PC-3 (cell line): ENCODE results near the gene GDF15. TPM values are rescaled to one million over a fixed set of nuclear protein-coding genes. Genes with fewer than 3 reads are reported as not detected.

Source experiments
- ATAC-seq: fragments of 200-7000 bp; cut with Tn5 transposase; 2 replicates; pipeline ENCODE4 v1.9.1; 2020; ENCODE audit warnings: mild to moderate bottlenecking, moderate library complexity
- BruUV-seq: library from RNA; stranded (reverse); fragments of 400-500 nt; replicated peaks from 2 replicates; lab custom pipeline; 2021; lab: Mats Ljungman, UMichigan
- CTCF ChIA-PET: fragments of 300-600 bp; sonication (Branson Sonifier 250); formaldehyde crosslinking; loops from one replicate; lab custom pipeline; 2022; ENCODE audit warnings: antibody characterized with exemption; lab: Charles Lee
- POLR2A ChIA-PET: fragments of 300-600 bp; sonication (Branson Sonifier 250); formaldehyde crosslinking; loops from one replicate; lab custom pipeline; 2022; ENCODE audit warnings: antibody characterized with exemption; ENCODE audit not compliant: unreplicated experiment; lab: Charles Lee
- DNase-seq: peaks from one replicate; pipeline ENCODE4 v3.0.0-alpha.2; 2015
- H2AFZ ChIP-seq: fragments of 300-600 bp; sonication (generic); 2 replicates; pipeline ENCODE4 v1.6.0; 2016; ENCODE audit warnings: antibody characterized with exemption, low read length
- H3F3A ChIP-seq: fragments of 300-600 bp; sonication (generic); one replicate; pipeline ENCODE4 v1.6.0; 2017; ENCODE audit warnings: antibody characterized with exemption, low read length, control low read depth, mild to moderate bottlenecking; ENCODE audit not compliant: unreplicated experiment
- H3K27ac ChIP-seq: fragments of 300-600 bp; sonication (generic); 2 replicates; pipeline ENCODE4 v1.5.1; 2016; ENCODE audit warnings: mild to moderate bottlenecking, low read length
- H3K27me3 ChIP-seq: fragments of 300-600 bp; sonication (generic); 2 replicates; pipeline ENCODE4 v1.6.1; 2016; ENCODE audit warnings: low read length, mixed read lengths
- H3K36me3 ChIP-seq: fragments of 300-600 bp; sonication (generic); 2 replicates; pipeline ENCODE4 v1.6.1; 2016; ENCODE audit warnings: low read depth, mixed run types, low read length, mixed read lengths
- H3K4me1 ChIP-seq: fragments of 300-600 bp; sonication (generic); 2 replicates; pipeline ENCODE4 v1.5.1; 2016; ENCODE audit warnings: low read length; ENCODE audit not compliant: insufficient read depth
- H3K4me2 ChIP-seq: fragments of 300-600 bp; sonication (generic); 2 replicates; pipeline ENCODE4 v1.6.0; 2016; ENCODE audit warnings: low read length
- H3K4me3 ChIP-seq: fragments of 300-600 bp; sonication (generic); 2 replicates; pipeline ENCODE4 v1.5.1; 2016; ENCODE audit warnings: mild to moderate bottlenecking, low read length, mixed read lengths
- H3K79me2 ChIP-seq: fragments of 300-600 bp; sonication (generic); 2 replicates; pipeline ENCODE4 v1.6.1; 2017; ENCODE audit warnings: low read length, mixed read lengths
- H3K9ac ChIP-seq: fragments of 300-600 bp; sonication (generic); 2 replicates; pipeline ENCODE4 v1.6.0; 2016; ENCODE audit warnings: mild to moderate bottlenecking, low read length
- H3K9me2 ChIP-seq: fragments of 300-600 bp; sonication (generic); replicated peaks from 2 replicates; pipeline ENCODE4 v1.6.1; 2016; ENCODE audit warnings: mixed run types, low read length, mixed read lengths
- H3K9me3 ChIP-seq: fragments of 300-600 bp; sonication (generic); 2 replicates; pipeline ENCODE4 v1.6.1; 2016; ENCODE audit warnings: low read length, mixed read lengths
- H4K20me1 ChIP-seq: fragments of 300-600 bp; sonication (generic); 2 replicates; pipeline ENCODE4 v1.6.1; 2016; ENCODE audit warnings: low read length, mixed read lengths
- EZH2 ChIP-seq: fragments of 300-600 bp; sonication (generic); IDR thresholded peaks from one replicate; pipeline ENCODE4 v1.6.1; 2017; ENCODE audit warnings: antibody characterized with exemption, mild to moderate bottlenecking, low read length; ENCODE audit not compliant: unreplicated experiment
- EZH2phosphoT487 ChIP-seq: fragments of 300-600 bp; sonication (generic); IDR thresholded peaks from 2 replicates; pipeline ENCODE4 v1.6.1; 2018; ENCODE audit warnings: mild to moderate bottlenecking, antibody characterized with exemption, low read length, borderline replicate concordance
- intact Hi-C: fragments of 100-400 bp; cut with micrococcal nuclease; formaldehyde crosslinking; loops from 2 replicates; pipeline ENCODE4 v1.9.0; 2023
- total RNA-seq: library from RNA; depleted of rRNA; stranded (reverse); fragments of >200 nt; gene quantifications from 2 replicates; pipeline ENCODE4 v1.2.3, GENCODE V29; 2014
- TF ChIP-seq, protein P1 (sequence below): fragments of 300-600 bp; sonication (generic); conservative IDR thresholded peaks from 2 replicates; pipeline ENCODE4 v1.5.1; 2017; ENCODE audit warnings: antibody characterized with exemption, low read depth, mild to moderate bottlenecking, low read length

GDF15 gene
- total RNA-seq, 1 experiment from 2014 or later: 84.3 TPM

DNA sequence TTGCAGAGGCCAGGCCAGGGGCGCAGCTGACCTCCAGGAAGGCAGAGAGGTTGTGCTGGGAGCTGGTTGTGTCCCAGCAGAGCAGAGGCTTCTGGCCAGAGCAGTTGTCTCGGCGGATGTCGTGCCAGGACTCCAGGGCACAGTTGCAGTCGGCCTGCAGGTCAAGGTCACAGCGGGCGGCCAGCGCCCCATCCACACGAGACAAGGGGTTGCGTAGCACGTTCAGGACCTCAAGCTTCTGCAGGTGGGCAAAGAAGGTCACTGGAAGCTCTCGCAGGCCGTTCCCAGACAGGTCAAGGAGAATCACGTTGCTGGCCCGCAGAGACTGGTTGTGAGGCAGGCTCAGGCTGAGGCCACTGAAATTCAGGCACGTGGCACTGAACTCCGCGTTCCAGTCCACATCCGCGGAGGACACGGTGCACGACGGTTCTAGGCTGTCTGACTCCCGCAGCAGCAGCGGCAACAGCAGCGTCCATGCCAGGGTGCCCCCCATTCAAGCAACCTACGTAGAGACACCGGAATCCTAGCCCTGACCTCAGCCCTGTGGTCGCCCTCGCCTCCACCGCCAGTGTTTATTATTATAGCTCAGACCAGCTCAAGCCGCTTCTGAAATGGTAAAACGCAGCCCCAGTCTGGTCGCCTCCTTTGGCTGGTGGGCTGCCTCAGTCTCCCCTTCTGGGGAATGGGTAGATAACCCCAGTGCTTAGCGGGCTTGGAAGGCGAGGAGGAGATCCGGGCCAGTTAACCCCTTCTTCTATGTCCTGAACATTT, 10.7 kb downstream of the GDF15 start:
- no peaks in the 10 kb centered on the region for H3K9me2 ChIP-seq
- H3K79me2 ChIP-seq: no peaks in the 10 kb centered on the region
- no peak for TF ChIP-seq EZH2
- TF ChIP-seq, protein P1, sequence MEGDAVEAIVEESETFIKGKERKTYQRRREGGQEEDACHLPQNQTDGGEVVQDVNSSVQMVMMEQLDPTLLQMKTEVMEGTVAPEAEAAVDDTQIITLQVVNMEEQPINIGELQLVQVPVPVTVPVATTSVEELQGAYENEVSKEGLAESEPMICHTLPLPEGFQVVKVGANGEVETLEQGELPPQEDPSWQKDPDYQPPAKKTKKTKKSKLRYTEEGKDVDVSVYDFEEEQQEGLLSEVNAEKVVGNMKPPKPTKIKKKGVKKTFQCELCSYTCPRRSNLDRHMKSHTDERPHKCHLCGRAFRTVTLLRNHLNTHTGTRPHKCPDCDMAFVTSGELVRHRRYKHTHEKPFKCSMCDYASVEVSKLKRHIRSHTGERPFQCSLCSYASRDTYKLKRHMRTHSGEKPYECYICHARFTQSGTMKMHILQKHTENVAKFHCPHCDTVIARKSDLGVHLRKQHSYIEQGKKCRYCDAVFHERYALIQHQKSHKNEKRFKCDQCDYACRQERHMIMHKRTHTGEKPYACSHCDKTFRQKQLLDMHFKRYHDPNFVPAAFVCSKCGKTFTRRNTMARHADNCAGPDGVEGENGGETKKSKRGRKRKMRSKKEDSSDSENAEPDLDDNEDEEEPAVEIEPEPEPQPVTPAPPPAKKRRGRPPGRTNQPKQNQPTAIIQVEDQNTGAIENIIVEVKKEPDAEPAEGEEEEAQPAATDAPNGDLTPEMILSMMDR: no peak
- TF ChIP-seq EZH2phosphoT487: no peak
- H3K27me3 ChIP-seq: no peaks in the 10 kb centered on the region
- no peaks in the 10 kb centered on the region for H4K20me1 ChIP-seq
- no peak for DNase-seq
- H3K9ac ChIP-seq: no peak overlapping the region
- H3F3A ChIP-seq: no peaks in the 10 kb centered on the region
- intact Hi-C loops: no loop called here
- ChIA-PET CTCF (no interaction called here), POLR2A (no interaction called here)
- H2AFZ ChIP-seq: no peak overlapping the region
- no TSS peak for BruUV-seq
- no peaks in the 10 kb centered on the region for H3K36me3 ChIP-seq
- no peak overlapping the region for H3K27ac ChIP-seq
- H3K4me1 ChIP-seq: peaks cover 10% of the 10 kb centered on the region; the same call in 1 of the 2 replicates
- no peak overlapping the region for H3K4me3 ChIP-seq
- no peak overlapping the region for H3K4me2 ChIP-seq
- no peaks in the 10 kb centered on the region for H3K9me3 ChIP-seq
- no peak for ATAC-seq

DNA sequence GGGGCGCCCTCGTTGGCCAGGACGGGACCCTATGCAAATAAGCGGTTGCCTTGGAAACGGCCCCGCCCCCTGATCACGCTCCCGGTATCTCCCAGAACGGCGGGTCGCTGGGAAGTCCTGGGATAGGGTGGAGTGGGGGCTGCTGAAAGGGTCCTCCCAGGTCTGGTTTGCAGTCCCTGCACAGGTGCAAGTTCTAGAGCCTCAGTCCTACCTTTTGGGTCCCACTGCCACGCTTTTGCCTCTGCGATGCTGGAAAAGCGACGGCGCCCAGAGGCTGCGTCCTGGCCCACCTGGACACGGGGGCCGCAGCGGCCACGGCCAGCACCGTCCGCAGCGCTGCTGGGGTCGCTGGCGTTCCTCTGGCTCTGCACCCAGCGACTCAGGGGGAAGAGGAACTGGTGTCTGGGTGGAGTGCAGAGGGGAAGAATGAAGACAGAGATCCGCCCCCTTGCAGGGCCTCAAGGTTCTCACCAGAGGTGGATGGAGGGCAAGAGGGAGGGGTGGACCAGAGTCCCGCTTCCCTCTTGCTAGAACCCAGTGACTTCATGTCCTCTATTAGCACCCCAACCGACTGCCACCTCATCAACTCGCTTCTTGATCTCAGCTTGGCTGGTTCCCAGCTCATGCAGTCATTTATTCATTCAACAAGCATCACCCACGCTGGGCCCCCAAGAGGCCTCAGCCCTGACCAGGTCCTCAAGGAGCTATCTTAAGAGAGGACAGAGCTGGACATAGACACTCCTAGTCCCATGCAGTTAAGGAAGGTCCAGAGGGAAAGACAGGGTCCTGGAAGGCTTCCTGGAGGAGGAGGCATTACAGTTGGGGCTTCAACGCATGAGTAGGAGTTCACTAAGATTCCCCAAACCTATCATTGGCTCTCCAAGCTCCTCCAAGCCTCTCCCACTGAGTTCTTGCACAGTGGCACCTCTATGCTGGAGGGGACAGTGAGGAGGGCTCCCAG, 11.6 kb downstream of the GDF15 start, which contains the start of gene LRRC25:
Gene LRRC25, minus strand, starts transcription at position 381 of the 961 bp plus-strand sequence. CDS start 659 bp downstream, outside the sequence.
- Histone ChIP-seq H2AFZ (no peak within 1 kb of the TSS), H3K4me1 (peaks cover 10% of the 10 kb centered on the region; the same call in 1 of the 2 replicates), H3K4me2 (no peak within 1 kb of the TSS), H3K9me2 (no peaks in the 10 kb centered on the region), H3K4me3 (no peak within 1 kb of the TSS), H3F3A (no peaks in the 10 kb centered on the region), H3K9ac (no peak within 1 kb of the TSS), H3K79me2 (no peaks in the 10 kb centered on the region), H3K36me3 (no peaks in the 10 kb centered on the region), H3K9me3 (no peaks in the 10 kb centered on the region), H3K27ac (no peak within 1 kb of the TSS), H3K27me3 (no peaks in the 10 kb centered on the region), H4K20me1 (no peaks in the 10 kb centered on the region)
- TF ChIP-seq EZH2phosphoT487: no peak
- TF ChIP-seq, protein P1: no peak
- no peak for TF ChIP-seq EZH2
- ChIA-PET POLR2A (no interaction called here), CTCF (no interaction called here)
- no peak for DNase-seq
- BruUV-seq: no TSS peak
- no peak for ATAC-seq
- intact Hi-C loops: no loop called here
